ENCODE data around the gene ST6GALNAC3. TPM values are rescaled to one million over a fixed set of nuclear protein-coding genes. Genes with fewer than 3 reads are reported as not detected.

ST6GALNAC3 gene
- total RNA-seq, 4 donors from 2014 or later, result 1.00 to 5.7 (median 1.9) TPM; not detected in 1

DNA sequence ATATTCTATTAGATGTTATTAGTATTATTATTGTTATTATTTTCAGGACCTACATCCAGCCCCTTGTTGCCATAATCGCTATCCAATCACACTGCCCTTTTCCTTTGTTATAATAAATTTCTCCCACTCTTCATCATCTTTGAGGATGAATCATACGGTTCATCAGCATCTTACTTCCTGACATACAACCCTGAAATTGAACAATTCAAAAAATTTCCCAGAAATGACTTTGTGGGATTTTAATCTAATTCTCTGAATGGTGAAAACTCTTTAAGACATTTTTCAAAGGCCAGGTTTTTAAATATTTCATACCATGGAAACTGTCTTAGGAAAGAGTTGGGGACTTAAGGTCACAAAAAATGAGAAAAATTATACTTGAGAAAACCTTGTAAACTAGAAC is 353.5 kb downstream of the ST6GALNAC3 start:
- no peak for TF ChIP-seq POLR2AphosphoS5 (IDR thresholded peaks at IDR 0.05)
- TF ChIP-seq, protein P1, sequence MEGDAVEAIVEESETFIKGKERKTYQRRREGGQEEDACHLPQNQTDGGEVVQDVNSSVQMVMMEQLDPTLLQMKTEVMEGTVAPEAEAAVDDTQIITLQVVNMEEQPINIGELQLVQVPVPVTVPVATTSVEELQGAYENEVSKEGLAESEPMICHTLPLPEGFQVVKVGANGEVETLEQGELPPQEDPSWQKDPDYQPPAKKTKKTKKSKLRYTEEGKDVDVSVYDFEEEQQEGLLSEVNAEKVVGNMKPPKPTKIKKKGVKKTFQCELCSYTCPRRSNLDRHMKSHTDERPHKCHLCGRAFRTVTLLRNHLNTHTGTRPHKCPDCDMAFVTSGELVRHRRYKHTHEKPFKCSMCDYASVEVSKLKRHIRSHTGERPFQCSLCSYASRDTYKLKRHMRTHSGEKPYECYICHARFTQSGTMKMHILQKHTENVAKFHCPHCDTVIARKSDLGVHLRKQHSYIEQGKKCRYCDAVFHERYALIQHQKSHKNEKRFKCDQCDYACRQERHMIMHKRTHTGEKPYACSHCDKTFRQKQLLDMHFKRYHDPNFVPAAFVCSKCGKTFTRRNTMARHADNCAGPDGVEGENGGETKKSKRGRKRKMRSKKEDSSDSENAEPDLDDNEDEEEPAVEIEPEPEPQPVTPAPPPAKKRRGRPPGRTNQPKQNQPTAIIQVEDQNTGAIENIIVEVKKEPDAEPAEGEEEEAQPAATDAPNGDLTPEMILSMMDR (IDR thresholded peaks at IDR 0.05), result no peak
- no peak for TF ChIP-seq POLR2A (IDR thresholded peaks at IDR 0.05)
- TF ChIP-seq EP300 (IDR thresholded peaks at IDR 0.05; ENCODE audit: low read depth), result no peak
- Histone ChIP-seq H3K9me3 (no peaks in the 10 kb centered on the region), H3K4me1 (no peaks in the 10 kb centered on the region), H3K27ac (no peak overlapping the region), H3K27me3 (no peaks in the 10 kb centered on the region), H3K4me3 (no peak overlapping the region), H3K36me3 (no peaks in the 10 kb centered on the region)
- intact Hi-C loops (cut with DNase I; ENCODE audit: low total_unique reads), result no loop called here
- 94 to 96% methylated on average over 2 of the region's 2 CpGs for WGBS, 2 donors (ENCODE audit: low coverage in 1 of 2)
- in situ Hi-C loops (cut with MboI; ENCODE audit: low pct_ligation_motif_present in 1 of 4, low pct_unique_long_range_greater_than_20kb in 1 of 4, low sequenced_read_pairs in 3 of 4), result no loop called here
- DNase-seq, result no peak

DNA sequence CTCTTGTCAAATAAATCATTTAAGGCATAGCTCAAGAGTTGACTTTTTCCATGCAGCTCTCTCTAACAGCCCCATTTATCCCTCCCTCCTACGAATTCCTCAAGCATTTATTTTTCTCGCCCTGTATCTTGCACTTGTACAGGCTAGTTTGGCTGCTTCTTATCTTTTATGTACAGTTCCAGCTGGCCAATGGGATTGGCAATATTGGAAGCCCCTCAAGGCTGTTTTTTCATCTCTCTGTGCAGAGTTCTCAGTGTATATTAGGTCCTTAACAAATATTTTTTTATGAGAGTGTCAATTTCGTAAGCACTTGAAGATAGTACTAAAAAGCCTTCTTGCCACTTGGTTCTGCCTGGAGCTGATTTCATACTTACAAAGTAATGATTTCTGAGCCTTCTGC is 356.0 kb downstream of the ST6GALNAC3 start:
- no peak overlapping the region for H3K4me3 ChIP-seq
- intact Hi-C loops (cut with DNase I; ENCODE audit: low total_unique reads), result no loop called here
- H3K27ac ChIP-seq, result no peak overlapping the region
- no peak for TF ChIP-seq EP300 (IDR thresholded peaks at IDR 0.05; ENCODE audit: low read depth)
- no peak for TF ChIP-seq POLR2A (IDR thresholded peaks at IDR 0.05)
- TF ChIP-seq POLR2AphosphoS5 (IDR thresholded peaks at IDR 0.05), result no peak
- TF ChIP-seq, protein P1 (IDR thresholded peaks at IDR 0.05), result no peak
- no peak for DNase-seq
- H3K4me1 ChIP-seq, result no peaks in the 10 kb centered on the region
- in situ Hi-C loops (cut with MboI; ENCODE audit: low pct_ligation_motif_present in 1 of 4, low pct_unique_long_range_greater_than_20kb in 1 of 4, low sequenced_read_pairs in 3 of 4), result no loop called here
- WGBS, 2 donors (ENCODE audit: low coverage in 1 of 2), result 71 to 80% methylated on average over 3 of the region's 3 CpGs
- H3K9me3 ChIP-seq, result no peaks in the 10 kb centered on the region
- H3K27me3 ChIP-seq, result no peaks in the 10 kb centered on the region
- no peaks in the 10 kb centered on the region for H3K36me3 ChIP-seq

DNA sequence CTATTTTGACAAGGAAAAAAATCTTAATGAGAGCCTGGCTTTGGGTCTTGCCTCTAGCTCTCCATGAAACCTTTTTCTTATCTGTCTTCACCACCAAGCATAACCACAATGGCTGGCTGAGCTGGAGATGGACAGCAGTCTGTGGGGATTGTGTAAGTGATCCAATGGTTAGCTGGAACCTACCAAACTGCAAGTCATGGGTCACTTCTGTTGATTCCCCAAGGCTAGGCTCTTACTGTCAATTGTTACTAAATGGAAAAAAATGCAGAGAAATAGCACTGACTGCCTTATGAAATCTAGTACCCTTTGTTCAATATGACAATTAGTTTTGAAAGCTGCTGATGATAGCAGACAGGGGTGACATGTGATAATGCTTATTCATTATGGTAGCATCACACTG is 359.0 kb downstream of the ST6GALNAC3 start:
- intact Hi-C loops (cut with DNase I; ENCODE audit: low total_unique reads), result no loop called here
- no peak overlapping the region for H3K4me3 ChIP-seq
- no peak for DNase-seq
- no peaks in the 10 kb centered on the region for H3K4me1 ChIP-seq
- H3K9me3 ChIP-seq, result no peaks in the 10 kb centered on the region
- H3K36me3 ChIP-seq, result no peaks in the 10 kb centered on the region
- TF ChIP-seq POLR2A (IDR thresholded peaks at IDR 0.05), result no peak
- TF ChIP-seq, protein P1 (IDR thresholded peaks at IDR 0.05), result no peak
- no peak for TF ChIP-seq EP300 (IDR thresholded peaks at IDR 0.05; ENCODE audit: low read depth)
- no peak for TF ChIP-seq POLR2AphosphoS5 (IDR thresholded peaks at IDR 0.05)
- no peaks in the 10 kb centered on the region for H3K27me3 ChIP-seq
- H3K27ac ChIP-seq, result no peak overlapping the region
- in situ Hi-C loops (cut with MboI; ENCODE audit: low pct_ligation_motif_present in 1 of 4, low pct_unique_long_range_greater_than_20kb in 1 of 4, low sequenced_read_pairs in 3 of 4), result no loop called here

DNA sequence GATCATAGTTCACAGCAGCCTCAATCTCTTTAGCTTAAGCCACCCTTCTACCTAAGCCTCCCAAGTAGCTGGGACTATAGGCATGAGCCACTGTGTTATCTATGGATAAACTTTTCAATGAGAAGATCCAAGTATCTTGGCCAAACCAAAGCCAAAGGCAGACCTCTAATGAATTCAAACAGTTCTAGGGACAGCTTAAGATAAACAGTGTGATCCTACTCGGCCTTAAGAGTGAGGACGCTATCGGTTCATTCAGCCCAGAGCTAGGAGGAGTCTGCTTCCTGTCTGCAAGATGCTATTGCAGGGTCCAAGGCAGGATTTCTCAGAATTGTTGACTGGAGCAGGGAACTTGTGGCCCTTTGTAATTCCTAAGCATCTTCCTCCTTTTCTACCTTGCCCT is 368.7 kb downstream of the ST6GALNAC3 start:
- TF ChIP-seq POLR2AphosphoS5 (IDR thresholded peaks at IDR 0.05) (no peak), POLR2A (IDR thresholded peaks at IDR 0.05) (no peak), EP300 (IDR thresholded peaks at IDR 0.05; ENCODE audit: low read depth) (no peak)
- TF ChIP-seq, protein P1 (IDR thresholded peaks at IDR 0.05), result no peak
- WGBS, 2 donors (ENCODE audit: low coverage in 1 of 2), result 85% methylated on average over 3 of the region's 3 CpGs; no CpG with 5 or more reads in 1 of the 2 donors
- no peak overlapping the region for H3K27ac ChIP-seq
- H3K9me3 ChIP-seq, result no peaks in the 10 kb centered on the region
- intact Hi-C loops (cut with DNase I; ENCODE audit: low total_unique reads) (no loop called here), in situ Hi-C loops (cut with MboI; ENCODE audit: low pct_ligation_motif_present in 1 of 4, low pct_unique_long_range_greater_than_20kb in 1 of 4, low sequenced_read_pairs in 3 of 4) (no loop called here)
- no peaks in the 10 kb centered on the region for H3K36me3 ChIP-seq
- no peaks in the 10 kb centered on the region for H3K27me3 ChIP-seq
- DNase-seq, result no peak
- no peak overlapping the region for H3K4me3 ChIP-seq
- no peaks in the 10 kb centered on the region for H3K4me1 ChIP-seq
